A375 (cell line): Measurements from ENCODE around the gene HIPK3. TPM values are rescaled to one million over a fixed set of nuclear protein-coding genes. Genes with fewer than 3 reads are reported as not detected.

Source experiments
- total RNA-seq: library from RNA; depleted of rRNA; stranded (reverse); fragments of >200 nt; shearing (Covaris generic); gene quantifications from 2 replicates; pipeline ENCODE4 v1.2.3, GENCODE V29; 2014; rRNA removed

The HIPK3 gene
- 13.9 and 18.6 TPM in 2 replicates for total RNA-seq

DNA sequence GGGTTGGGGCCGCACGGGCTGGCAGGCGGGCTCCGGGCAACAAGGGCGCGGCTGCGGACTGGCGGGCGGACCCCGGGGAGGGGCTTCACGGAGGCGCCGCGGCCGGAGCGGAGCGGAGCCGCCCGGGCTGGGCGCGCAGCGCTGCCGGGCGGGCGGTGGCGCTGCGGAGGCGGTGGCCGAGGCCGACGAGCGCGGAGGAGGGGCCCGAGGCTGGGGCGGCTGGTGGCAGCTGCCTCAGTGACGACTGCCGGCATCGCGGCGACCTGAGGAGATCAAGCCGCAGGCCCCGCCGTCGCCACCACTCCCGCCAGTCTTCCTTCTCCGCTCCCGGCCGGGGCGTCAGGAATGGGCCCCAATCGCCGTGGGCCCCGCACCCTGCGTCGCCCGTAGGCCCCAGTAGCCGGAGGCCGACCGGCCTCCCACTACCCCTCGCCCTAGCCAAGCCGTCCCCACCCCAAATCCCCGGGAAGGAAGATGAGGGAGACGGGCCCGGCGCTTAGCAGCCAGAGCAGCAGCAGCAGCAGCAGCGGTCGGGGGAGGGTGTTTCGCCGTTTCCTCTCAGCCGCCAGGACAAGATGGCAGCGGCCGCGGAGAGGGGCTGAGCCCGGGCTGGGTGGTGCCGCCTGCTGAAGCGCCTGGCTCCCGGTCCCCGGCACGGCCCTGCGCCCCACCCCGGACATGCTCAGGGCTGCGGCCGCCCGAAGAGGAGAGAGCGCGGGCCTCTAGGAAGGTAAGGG lies at the start of gene HIPK3:
TSS of gene HIPK3 (plus strand) at position 222 of the 737 bp plus-strand sequence.

DNA sequence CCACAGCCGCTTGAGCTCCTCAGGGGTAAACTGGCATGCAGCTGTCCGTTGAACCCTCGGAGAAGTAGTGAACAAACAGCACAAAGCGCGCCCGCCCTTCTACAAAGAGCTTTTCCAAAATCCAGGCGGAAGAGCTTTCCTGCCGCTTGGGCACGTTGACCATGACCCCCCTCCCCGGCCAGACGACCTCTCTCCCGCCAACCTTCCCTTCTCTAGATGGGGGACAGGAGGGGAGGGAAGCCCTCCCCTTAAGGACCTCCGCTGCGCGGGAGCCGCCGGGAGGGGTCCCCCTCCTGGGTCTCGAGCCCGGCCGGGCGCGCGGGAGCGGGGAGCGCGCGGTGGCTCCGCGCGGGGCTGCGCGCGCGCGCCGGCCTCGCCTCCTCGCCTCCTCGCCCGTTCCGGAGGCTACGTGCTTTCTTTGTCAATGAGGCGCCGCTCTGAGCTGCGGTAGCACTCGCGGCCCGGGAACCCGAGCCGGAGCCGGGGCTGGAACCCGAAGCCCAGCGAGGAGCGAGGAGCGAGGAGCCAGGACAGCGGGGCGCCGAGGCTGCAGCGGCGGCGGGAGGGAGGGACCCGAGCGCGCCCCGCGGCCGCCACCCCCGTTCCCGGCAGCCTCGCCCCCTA lies 118.6 kb downstream of the HIPK3 start, which contains the start of gene KIAA1549L:
TSS of gene KIAA1549L (plus strand) at position 421 of the 624 bp plus-strand sequence.

Other genes with a start within 250 kb of the HIPK3 start
- gene DEPDC7, start 241.5 kb upstream of the HIPK3 start, total RNA-seq = 25.3 and 26.0 TPM in 2 replicates
- 17.5 and 45.6 TPM in 2 replicates for gene TCP11L1, start 217.8 kb upstream of the HIPK3 start, total RNA-seq
- 30.2 and 32.9 TPM in 2 replicates for gene CSTF3, start 95.9 kb upstream of the HIPK3 start, total RNA-seq
- 22.2 TPM in 2 replicates for gene KIAA1549L, start 118.7 kb downstream of the HIPK3 start, total RNA-seq